Heart right ventricle (tissue), 16 donors: Measurements from ENCODE around the gene PADI3. TPM values are rescaled to one million over a fixed set of nuclear protein-coding genes. Genes with fewer than 3 reads are reported as not detected.

ENCODE experiments used
- ATAC-seq, 8 donors: fragments of 200-7000 bp; cut with Tn5 transposase; one replicate each; pipeline ENCODE4 v1.9.1; 2020; ENCODE audit warnings: mild to moderate bottlenecking in 8 of 8, moderate library complexity in 8 of 8, moderate number of reproducible peaks in 1 of 8
- DNase-seq, 2 donors: peaks; one replicate each; pipeline ENCODE4 v3.0.0-alpha.2; 2020
- H3K27ac ChIP-seq, 10 donors: fragments of 200-600 bp; sonication (generic) in 2 of 10; one replicate each; pipeline versions ENCODE4 v1.5.0 to v1.8.0; 2020 to 2022; ENCODE audit warnings: mild to moderate bottlenecking in 3 of 10
- H3K27me3 ChIP-seq, 7 donors: fragments of 200-600 bp; one replicate each; pipeline ENCODE4 v1.8.0; 2021 to 2022; ENCODE audit warnings: mild to moderate bottlenecking in 2 of 7
- H3K36me3 ChIP-seq, 9 donors: fragments of 200-600 bp; sonication (generic) in 1 of 9; one replicate each; pipeline versions ENCODE4 v1.5.0 to v1.8.0; 2020 to 2022; ENCODE audit warnings: mild to moderate bottlenecking in 2 of 9
- H3K4me1 ChIP-seq, 9 donors: fragments of 200-600 bp; sonication (generic) in 1 of 9; one replicate each; pipeline versions ENCODE4 v1.5.0 to v1.8.0; 2020 to 2022; ENCODE audit warnings: mild to moderate bottlenecking in 4 of 9
- H3K4me3 ChIP-seq, 10 donors: fragments of 200-600 bp; sonication (generic) in 2 of 10; one replicate each; pipeline versions ENCODE4 v1.5.0 to v1.8.0; 2020 to 2022; ENCODE audit warnings: mild to moderate bottlenecking in 7 of 10, moderate library complexity in 2 of 10
- H3K9me3 ChIP-seq, 11 donors: fragments of 200-600 bp in 10 of 11; sonication (generic) in 2 of 11; one replicate each; pipeline versions ENCODE4 v1.5.0 to v1.8.0; 2013 to 2022; ENCODE audit warnings: mild to moderate bottlenecking in 2 of 11, control low read depth in 1 of 11, moderate library complexity in 1 of 11
- WGBS, 2 donors: extraction: QIAGEN DNeasy Blood & Tissue Kit; methylation state at CpG; one replicate each; pipeline ENCODE4 v1.1.7; 2013; ENCODE audit warnings: inconsistent platforms in 1 of 2; 5-methylcytosine and 5-hydroxymethylcytosine counted together
- intact Hi-C, 10 donors: fragments of 100-400 bp; cut with DNase I; formaldehyde crosslinking; loops; one replicate each; pipeline versions ENCODE4 v1.11.1 to v1.14.2; 2022
- long read RNA-seq, 3 donors: library from polyadenylated mRNA; unstranded; transcript quantifications; one replicate each; pipeline ENCODE4 v2.0.0, GENCODE V29; 2020 to 2021
- polyA plus RNA-seq, 2 donors: library from polyadenylated mRNA; stranded (reverse); fragments of 200-250 nt; gene quantifications; one replicate each; pipeline ENCODE4 v1.2.3, GENCODE V29; 2013
- total RNA-seq, 10 donors: library from RNA; stranded (reverse); fragmentation: NEBNext Ultra II Directional in 3 of 10; extraction: Animal tissue kit (Norgen Biotek cat#: 25700) in 3 of 10; gene quantifications; one replicate each; pipeline versions ENCODE4 v1.2.1 to v1.2.4, GENCODE V29; 2021 to 2023
- TF ChIP-seq, protein P1 (sequence below), 9 donors: fragments of 200-600 bp; sonication (generic) in 2 of 9; IDR thresholded peaks; one replicate each; pipeline versions ENCODE4 v1.5.0 to v1.8.0; 2021 to 2022; ENCODE audit warnings: antibody characterized with exemption in 9 of 9, mild to moderate bottlenecking in 5 of 9, moderate library complexity in 1 of 9
- donor health status: Arrhythmogenic right ventricular cardiomyopathy.
- donor health status: ischemic (EF 13 %, LVEDD 7.1; RV severe dilation, severe dysfunction).
- donor health status: healthy with polysubstance abuse.
- donor health status: DM: no; HTN: yes; CAD: no.
- donor health status: DM: no; HTN: no; CAD: no.
- donor health status: ischemic (EF 25% LVEDD 6.9; RV normal size, moderate dysfunction).
- donor health status: ischemic (EF 25% LVEDD 5.7; RV mildly dilated, moderate dysfunction).
- donor health status: healthy.
- donor health status: DM: yes; HTN: yes; CAD: no.
- donor health status: Ischemic cardiomyopathy.
- donor health status: ischemic (EF 35%, LVEDD 5.7; RV mildly dilated, moderate dysfunction).
- donor health status: nonischemic (EF 11% LVEDD 7.7; RV severe dilation, severe dysfunction).
- donor health status: DM: yes; HTN: yes; CAD: no.
- donor health status: PGD.
- donor health status: ischemic (EF 29% LVEDD 5.4; RV normal size, mild dysfunction).
- donor health status: nonischemic (EF 23%, LVEDD 6.1; RV moderate dilation, normal function).

PADI3 gene, protein sequence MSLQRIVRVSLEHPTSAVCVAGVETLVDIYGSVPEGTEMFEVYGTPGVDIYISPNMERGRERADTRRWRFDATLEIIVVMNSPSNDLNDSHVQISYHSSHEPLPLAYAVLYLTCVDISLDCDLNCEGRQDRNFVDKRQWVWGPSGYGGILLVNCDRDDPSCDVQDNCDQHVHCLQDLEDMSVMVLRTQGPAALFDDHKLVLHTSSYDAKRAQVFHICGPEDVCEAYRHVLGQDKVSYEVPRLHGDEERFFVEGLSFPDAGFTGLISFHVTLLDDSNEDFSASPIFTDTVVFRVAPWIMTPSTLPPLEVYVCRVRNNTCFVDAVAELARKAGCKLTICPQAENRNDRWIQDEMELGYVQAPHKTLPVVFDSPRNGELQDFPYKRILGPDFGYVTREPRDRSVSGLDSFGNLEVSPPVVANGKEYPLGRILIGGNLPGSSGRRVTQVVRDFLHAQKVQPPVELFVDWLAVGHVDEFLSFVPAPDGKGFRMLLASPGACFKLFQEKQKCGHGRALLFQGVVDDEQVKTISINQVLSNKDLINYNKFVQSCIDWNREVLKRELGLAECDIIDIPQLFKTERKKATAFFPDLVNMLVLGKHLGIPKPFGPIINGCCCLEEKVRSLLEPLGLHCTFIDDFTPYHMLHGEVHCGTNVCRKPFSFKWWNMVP
- total RNA-seq (not detected), polyA plus RNA-seq (not detected)
- long read RNA-seq, donor 1: 0 reads
- long read RNA-seq, donor 2: 0 reads
- long read RNA-seq, donor 3: 0 reads

DNA sequence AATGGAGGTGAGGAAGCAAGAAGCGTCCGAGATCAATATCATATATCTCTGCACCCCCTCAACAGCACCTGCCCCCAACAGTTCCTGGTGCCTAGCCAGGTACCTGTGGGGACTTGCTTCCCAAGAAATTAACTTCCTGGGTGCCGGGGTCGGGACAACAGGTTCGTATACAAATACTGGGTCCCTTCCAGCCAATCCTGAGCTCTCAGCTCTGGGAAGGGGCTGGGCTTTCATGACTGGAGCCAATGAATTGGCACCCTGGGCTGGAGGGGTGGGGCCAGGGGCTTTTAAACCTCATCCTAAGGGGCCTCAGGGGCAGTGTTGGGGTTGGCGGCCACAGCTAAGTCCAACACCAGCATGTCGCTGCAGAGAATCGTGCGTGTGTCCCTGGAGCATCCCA is at the start of gene PADI3:
PADI3 (plus strand) TSS at position 318 of the 400 bp plus-strand sequence; CDS start at position 358, 40 bp downstream.
- peaks cover 0 to 62% (median 49%) of the 10 kb centered on the region in 7 donors for H3K27me3 ChIP-seq
- intact Hi-C loops: loop anchor here in 1 of 10 donors (10.0 kb wide), 1 partner anchor 294 kb away; no protein-coding TSS in a partner anchor
- DNase-seq (no peak), ATAC-seq (no peak)
- H3K36me3 ChIP-seq: no peaks in the 10 kb centered on the region
- WGBS, 2 donors: 70 to 72% methylated on average over 9 of the region's 9 CpGs
- H3K4me3 ChIP-seq: no peak within 1 kb of the TSS
- H3K9me3 ChIP-seq: no peaks in the 10 kb centered on the region
- no peaks in the 10 kb centered on the region for H3K4me1 ChIP-seq
- no peak within 1 kb of the TSS for H3K27ac ChIP-seq
- TF ChIP-seq, protein P1, sequence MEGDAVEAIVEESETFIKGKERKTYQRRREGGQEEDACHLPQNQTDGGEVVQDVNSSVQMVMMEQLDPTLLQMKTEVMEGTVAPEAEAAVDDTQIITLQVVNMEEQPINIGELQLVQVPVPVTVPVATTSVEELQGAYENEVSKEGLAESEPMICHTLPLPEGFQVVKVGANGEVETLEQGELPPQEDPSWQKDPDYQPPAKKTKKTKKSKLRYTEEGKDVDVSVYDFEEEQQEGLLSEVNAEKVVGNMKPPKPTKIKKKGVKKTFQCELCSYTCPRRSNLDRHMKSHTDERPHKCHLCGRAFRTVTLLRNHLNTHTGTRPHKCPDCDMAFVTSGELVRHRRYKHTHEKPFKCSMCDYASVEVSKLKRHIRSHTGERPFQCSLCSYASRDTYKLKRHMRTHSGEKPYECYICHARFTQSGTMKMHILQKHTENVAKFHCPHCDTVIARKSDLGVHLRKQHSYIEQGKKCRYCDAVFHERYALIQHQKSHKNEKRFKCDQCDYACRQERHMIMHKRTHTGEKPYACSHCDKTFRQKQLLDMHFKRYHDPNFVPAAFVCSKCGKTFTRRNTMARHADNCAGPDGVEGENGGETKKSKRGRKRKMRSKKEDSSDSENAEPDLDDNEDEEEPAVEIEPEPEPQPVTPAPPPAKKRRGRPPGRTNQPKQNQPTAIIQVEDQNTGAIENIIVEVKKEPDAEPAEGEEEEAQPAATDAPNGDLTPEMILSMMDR (IDR thresholded peaks at IDR 0.05): no peak

DNA sequence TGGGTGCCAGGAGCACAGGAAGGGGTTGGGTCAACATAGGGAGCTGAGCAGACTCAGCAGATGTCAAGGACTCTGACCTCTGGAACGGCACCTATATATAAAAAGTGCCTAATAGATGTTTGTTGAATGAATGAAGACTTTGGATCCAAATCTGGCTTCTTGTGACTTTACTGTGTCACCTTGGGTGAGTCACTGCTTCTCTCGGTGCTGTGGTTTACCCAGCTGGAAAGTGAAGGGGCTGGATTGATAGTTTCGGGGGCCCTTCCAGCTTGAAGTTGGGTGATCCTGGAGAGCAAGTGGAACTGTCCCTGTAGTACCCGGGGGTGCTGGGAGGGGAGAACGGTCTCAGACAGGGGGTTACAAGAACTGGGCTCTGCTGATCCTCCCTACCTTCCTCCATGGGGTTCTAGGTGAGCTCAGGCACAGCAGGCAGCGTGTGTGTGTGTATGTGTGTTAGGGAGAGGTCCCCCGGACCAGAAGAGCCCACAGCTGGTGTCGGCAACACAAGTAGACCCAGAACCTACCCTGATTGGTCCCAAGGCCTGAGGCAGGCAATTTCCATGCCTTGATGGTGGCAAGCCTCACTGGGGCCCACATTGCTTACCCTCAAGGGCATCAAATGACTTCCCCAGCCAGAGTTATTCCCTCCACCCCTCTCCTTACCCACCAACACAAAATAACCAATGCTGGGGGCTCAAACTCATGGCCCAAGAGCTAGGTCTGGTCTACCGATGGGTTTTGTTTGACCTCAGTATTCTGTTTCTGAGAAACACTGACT is 49.4 kb upstream of the PADI3 start:
- no peaks in the 10 kb centered on the region for H3K4me1 ChIP-seq
- H3K9me3 ChIP-seq: no peaks in the 10 kb centered on the region
- 76 to 84% methylated on average over 9 of the region's 9 CpGs for WGBS, 2 donors
- H3K27me3 ChIP-seq: peaks cover 0 to 70% (median 32%) of the 10 kb centered on the region in 7 donors
- TF ChIP-seq, protein P1 (IDR thresholded peaks at IDR 0.05): no peak
- no peak overlapping the region for H3K4me3 ChIP-seq
- DNase-seq (no peak), ATAC-seq (no peak)
- no peak overlapping the region for H3K27ac ChIP-seq
- H3K36me3 ChIP-seq: no peaks in the 10 kb centered on the region
- intact Hi-C loops: no loop called here

DNA sequence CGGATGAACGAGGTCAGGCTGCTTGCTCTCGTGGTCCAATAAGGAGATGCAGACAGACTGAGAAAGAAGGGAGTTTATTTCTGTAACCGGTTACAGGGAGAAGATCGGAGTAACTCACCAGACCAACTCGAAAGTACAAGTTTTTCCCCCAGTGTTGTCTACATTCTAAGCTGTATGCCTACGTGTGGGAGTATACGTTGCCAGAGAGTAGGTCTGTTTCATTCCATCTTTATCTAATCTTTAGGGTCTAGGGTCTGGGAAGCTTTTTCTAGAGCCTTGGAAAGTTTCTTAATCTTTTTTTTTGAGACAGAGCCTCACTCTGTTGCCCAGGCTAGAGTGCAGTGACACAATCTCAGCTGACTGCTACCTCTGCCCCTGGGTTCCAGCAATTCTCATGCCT is 48.7 kb upstream of the PADI3 start:
- intact Hi-C loops: no loop called here
- ATAC-seq: no peak
- H3K27ac ChIP-seq: no peak overlapping the region
- TF ChIP-seq, protein P1 (IDR thresholded peaks at IDR 0.05): no peak
- H3K36me3 ChIP-seq: no peaks in the 10 kb centered on the region
- 30 to 32% methylated on average over 8 of the region's 8 CpGs for WGBS, 2 donors
- H3K4me1 ChIP-seq: no peaks in the 10 kb centered on the region
- DNase-seq: no peak
- H3K9me3 ChIP-seq: no peaks in the 10 kb centered on the region
- peaks cover 0 to 70% (median 40%) of the 10 kb centered on the region in 7 donors for H3K27me3 ChIP-seq
- H3K4me3 ChIP-seq: no peak overlapping the region

DNA sequence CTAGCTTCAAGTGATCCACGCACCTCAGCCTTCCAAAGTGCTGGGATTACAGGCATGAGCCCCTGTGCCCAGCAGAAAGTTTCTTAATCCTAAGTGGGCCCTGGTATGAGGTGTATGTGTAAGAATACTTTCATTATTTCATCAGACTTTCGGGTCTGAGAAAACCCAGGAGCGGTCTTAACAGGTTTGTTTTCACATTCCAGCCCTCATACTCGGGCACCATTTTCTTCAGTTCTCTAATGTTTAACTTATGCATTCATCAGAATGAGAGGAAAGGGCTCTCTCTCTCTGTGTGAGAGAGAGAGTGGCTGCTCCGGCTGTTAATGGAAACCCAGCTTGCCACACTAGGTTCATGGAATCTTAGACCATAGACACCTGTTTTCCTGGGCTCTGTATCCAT is 48.1 kb upstream of the PADI3 start:
- Histone ChIP-seq H3K9me3 (no peaks in the 10 kb centered on the region), H3K4me3 (no peak overlapping the region), H3K27ac (no peak overlapping the region), H3K27me3 (peaks cover 0 to 71% (median 45%) of the 10 kb centered on the region in 7 donors), H3K36me3 (no peaks in the 10 kb centered on the region), H3K4me1 (no peaks in the 10 kb centered on the region)
- WGBS, 2 donors: 80% methylated on average over 5 of the region's 5 CpGs
- ATAC-seq (no peak), DNase-seq (no peak)
- intact Hi-C loops: no loop called here
- TF ChIP-seq, protein P1 (IDR thresholded peaks at IDR 0.05): no peak
